Small intestine (tissue), 7 donors: Measurements from ENCODE around the gene STMN3. TPM values are rescaled to one million over a fixed set of nuclear protein-coding genes. Genes with fewer than 3 reads are reported as not detected.
"Not testable (repeated sequence)": the region's sequence is repeated elsewhere in the genome, so short reads cannot be mapped to it uniquely, and the experiment has no call there.

Experiments
- DNase-seq, 2 donors: peaks; one replicate each; pipeline versions ENCODE4 v3.0.0 to v3.0.0-alpha.2; 2013
- FAIRE-seq: peaks from 2 replicates; lab custom pipeline; 2012; peaks lifted over from hg19 to GRCh38; lab: Jason Lieb, UNC
- H3K27ac ChIP-seq, 3 donors: one replicate each; pipeline ENCODE4 v1.5.1; 2013; ENCODE audit warnings: low read length in 2 of 3, mild to moderate bottlenecking in 2 of 3, control low read depth in 1 of 3, inconsistent platforms in 1 of 3, low read depth in 1 of 3, moderate library complexity in 1 of 3
- H3K27me3 ChIP-seq, 3 donors: one replicate each; pipeline ENCODE4 v1.6.1; 2013; ENCODE audit warnings: low read length in 3 of 3, inconsistent platforms in 1 of 3; ENCODE audit not compliant: control insufficient read depth in 3 of 3, insufficient read depth in 3 of 3
- H3K36me3 ChIP-seq, 3 donors: one replicate each; pipeline ENCODE4 v1.6.1; 2013; ENCODE audit warnings: low read length in 3 of 3, inconsistent platforms in 1 of 3, low read depth in 1 of 3, mild to moderate bottlenecking in 1 of 3, moderate library complexity in 1 of 3; ENCODE audit not compliant: control insufficient read depth in 3 of 3, insufficient read depth in 2 of 3
- H3K4me1 ChIP-seq, 3 donors: one replicate each; pipeline ENCODE4 v1.6.1; 2013; ENCODE audit warnings: low read length in 2 of 3, inconsistent platforms in 1 of 3, low read depth in 1 of 3, mild to moderate bottlenecking in 1 of 3, moderate library complexity in 1 of 3; ENCODE audit not compliant: control insufficient read depth in 3 of 3, insufficient read depth in 2 of 3
- H3K4me3 ChIP-seq, 3 donors: one replicate each; pipeline ENCODE4 v1.5.1; 2013; ENCODE audit warnings: low read length in 3 of 3, control low read depth in 1 of 3, inconsistent platforms in 1 of 3, low read depth in 1 of 3, mild to moderate bottlenecking in 1 of 3, moderate library complexity in 1 of 3
- H3K9me3 ChIP-seq, 2 donors: one replicate each; pipeline ENCODE4 v1.6.1; 2013; ENCODE audit warnings: low read depth in 1 of 2, low read length in 1 of 2; ENCODE audit not compliant: control insufficient read depth in 2 of 2, insufficient read depth in 1 of 2
- WGBS, 3 donors: extraction: QIAGEN DNeasy Blood & Tissue Kit; methylation state at CpG; one replicate each; pipeline ENCODE4 v1.1.7; 2013; 5-methylcytosine and 5-hydroxymethylcytosine counted together
- polyA plus RNA-seq, 4 donors: library from polyadenylated mRNA; stranded (reverse) in 3 of 4; unstranded in 1 of 4; fragments of 200-250 nt in 3 of 4; fragments of 120-200 nt in 1 of 4; gene quantifications; one replicate each; pipeline versions ENCODE4 v1.2.1 to v1.2.3, GENCODE V29; 2013
- donor health status: healthy with polysubstance abuse.
- donor health status: control.
- donor health status: control.
- donor health status: Bipolar disorder and iron deficiency.
- donor health status: healthy.

Gene STMN3
- polyA plus RNA-seq, 4 donors: 1.1 to 21.4 (median 5.2) TPM

DNA sequence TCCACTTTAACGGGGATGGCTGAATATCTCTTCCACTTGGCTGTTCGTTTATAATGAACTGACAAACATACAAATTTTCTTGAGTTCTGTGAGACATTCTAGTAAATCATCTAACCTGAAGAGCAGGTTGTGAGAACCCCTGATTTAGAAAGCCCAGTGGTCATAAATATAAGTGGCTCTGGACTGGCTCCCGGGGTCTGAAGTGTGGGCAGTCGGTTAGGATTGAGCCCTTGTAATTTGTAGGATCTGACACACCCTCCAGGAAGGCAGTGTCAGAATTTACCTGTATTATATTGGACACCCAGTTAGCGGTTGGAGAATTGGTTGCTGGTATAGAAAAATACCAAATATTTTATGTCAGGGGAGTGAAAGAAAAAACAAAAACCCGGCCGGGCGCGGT, 19.5 kb downstream of the STMN3 start:
- no peaks in the 10 kb centered on the region for H3K27me3 ChIP-seq
- DNase-seq (no peak), FAIRE-seq (no peak)
- H3K4me3 ChIP-seq: no peak overlapping the region
- 84 to 87% (median 86%) methylated on average over 9 of the region's 9 CpGs for WGBS, 3 donors
- peaks cover 0 to 3% (median 0%) of the 10 kb centered on the region in 3 donors for H3K4me1 ChIP-seq
- no peaks in the 10 kb centered on the region for H3K36me3 ChIP-seq
- no peak overlapping the region for H3K27ac ChIP-seq
- H3K9me3 ChIP-seq: no peaks in the 10 kb centered on the region

DNA sequence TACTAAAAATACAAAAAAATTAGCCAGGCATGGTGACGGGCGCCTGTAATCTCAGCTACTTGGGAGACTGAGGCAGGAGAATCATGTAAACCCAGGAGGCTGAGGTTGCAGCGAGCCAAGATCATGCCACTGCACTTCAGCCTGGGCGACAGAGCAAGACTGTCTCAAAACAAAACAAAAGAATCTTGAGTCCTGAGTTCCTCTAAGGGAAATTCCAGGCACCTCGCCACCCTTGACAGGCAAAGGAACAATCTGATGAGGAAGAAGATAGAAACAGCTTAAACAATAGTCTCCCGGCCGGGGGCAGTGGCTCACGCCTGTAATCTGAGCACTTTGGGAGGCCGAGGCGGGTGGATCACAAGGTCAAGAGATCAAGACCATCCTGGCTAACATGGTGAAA, 21.8 kb downstream of the STMN3 start:
- not testable (repeated sequence) for FAIRE-seq, H3K27me3 ChIP-seq, DNase-seq, H3K9me3 ChIP-seq, H3K27ac ChIP-seq, H3K4me3 ChIP-seq, H3K36me3 ChIP-seq
- 43 to 63% (median 50%) methylated on average over 10 of the region's 10 CpGs for WGBS, 3 donors
- H3K4me1 ChIP-seq: peaks cover 0 to 12% (median 0%) of the 10 kb centered on the region in 3 donors

DNA sequence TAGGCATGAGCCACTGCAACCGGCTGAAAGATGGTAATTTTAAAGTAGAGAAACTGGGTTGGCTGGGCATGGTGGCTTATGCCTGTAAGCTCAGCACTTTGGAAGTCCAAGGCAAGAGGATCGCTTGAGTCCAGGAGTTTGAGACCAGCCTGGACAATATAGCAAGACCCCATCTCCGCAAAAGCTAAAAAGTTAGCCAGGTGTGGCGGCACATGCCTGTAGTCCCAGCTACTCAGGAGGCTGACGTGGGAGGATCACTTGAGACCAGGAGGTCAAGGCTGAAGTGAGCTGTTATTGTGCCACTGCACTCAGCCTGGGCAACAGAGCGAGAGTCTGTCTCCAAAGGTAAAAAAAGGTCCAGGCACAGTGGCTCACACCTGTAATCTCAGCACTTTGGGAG, 22.3 kb downstream of the STMN3 start:
- not testable (repeated sequence) for H3K4me3 ChIP-seq, H3K36me3 ChIP-seq, FAIRE-seq, DNase-seq, H3K9me3 ChIP-seq, H3K27me3 ChIP-seq
- WGBS, 3 donors: 91 to 95% (median 95%) methylated on average over 6 of the region's 6 CpGs
- peaks cover 0 to 13% (median 0%) of the 10 kb centered on the region in 3 donors for H3K4me1 ChIP-seq
- peak overlapping the region in 1 of 3 donors; percentile 58 for H3K27ac ChIP-seq

DNA sequence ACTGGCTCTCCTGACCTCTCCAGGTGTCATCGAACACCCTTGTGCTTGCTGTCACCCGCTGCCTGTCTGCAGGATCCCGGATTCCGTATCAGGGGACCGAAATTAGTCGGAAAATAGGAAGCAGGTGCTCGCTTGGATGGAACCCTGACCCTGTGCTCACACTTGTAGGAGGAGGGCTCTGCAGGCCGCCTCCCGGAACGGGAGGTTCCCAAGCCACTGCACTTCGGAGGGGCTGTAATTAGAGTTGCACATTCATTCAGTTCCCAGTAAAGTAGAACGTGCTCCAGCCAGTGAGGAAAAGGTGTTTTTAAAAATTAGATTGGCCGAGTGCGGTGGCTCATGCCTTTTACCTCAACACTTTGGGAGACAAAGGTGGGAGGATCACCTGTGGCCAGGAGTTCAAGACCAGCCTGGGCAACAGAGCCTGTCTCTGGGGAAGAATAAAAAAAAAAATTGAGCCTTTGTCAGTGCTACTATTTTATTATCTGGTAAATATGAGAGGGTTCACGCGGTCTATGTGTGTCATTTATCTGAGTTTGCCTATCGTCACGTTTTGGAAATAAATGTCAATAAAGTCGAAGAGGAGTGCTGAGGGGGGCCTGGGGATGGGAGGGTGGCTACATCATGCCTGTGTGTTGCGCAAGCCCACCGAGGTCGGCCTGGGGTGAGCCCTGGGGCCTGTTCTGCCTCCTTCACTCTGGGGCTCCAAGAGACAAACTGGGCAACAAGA, 24.8 kb downstream of the STMN3 start:
- H3K36me3 ChIP-seq: no peaks in the 10 kb centered on the region
- H3K4me1 ChIP-seq: peaks cover 0 to 14% (median 0%) of the 10 kb centered on the region in 3 donors
- peak overlapping the region; percentile 84 to 93 (median 92) for H3K4me3 ChIP-seq
- DNase-seq (peak; percentile 74 to 88), FAIRE-seq (no peak)
- no peaks in the 10 kb centered on the region for H3K27me3 ChIP-seq
- WGBS, 3 donors: 11 to 23% (median 11%) methylated on average over 22 of the region's 22 CpGs
- H3K9me3 ChIP-seq: no peaks in the 10 kb centered on the region
- H3K27ac ChIP-seq: peak overlapping the region; percentile 1 to 98 (median 90)

DNA sequence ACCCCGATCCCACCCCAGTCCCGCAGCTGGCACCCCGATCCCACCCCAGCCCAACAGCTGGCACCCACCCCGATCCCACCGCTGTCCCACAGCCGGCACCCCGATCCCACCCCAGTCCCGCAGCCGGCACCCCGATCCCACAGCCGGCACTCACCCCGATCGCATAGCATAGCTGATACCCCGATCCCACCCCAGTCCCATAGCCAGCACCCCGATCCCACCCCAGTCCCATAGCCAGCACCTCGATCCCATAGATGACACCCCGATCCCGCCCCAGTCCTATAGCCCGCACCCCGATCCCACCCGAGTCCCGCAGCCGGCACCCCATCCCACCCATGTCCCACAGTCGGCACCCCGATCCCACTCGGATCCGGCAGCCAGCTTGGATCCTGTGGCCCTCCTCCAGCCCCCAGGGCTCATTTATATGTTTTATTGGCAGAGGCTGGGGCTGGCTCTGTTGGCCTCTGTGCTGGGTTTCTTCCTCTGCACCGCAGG, 25.4 kb downstream of the STMN3 start:
- FAIRE-seq (no peak), DNase-seq (peak in 1 of 2 donors; percentile 31)
- H3K36me3 ChIP-seq: no peaks in the 10 kb centered on the region
- WGBS, 3 donors: 2 to 8% (median 4%) methylated on average over 20 to 28 of the region's 28 CpGs
- no peaks in the 10 kb centered on the region for H3K27me3 ChIP-seq
- H3K9me3 ChIP-seq: no peaks in the 10 kb centered on the region
- H3K4me1 ChIP-seq: peaks cover 0 to 14% (median 0%) of the 10 kb centered on the region in 3 donors
- peak overlapping the region; percentile 1 to 98 (median 90) for H3K27ac ChIP-seq
- peak overlapping the region; percentile 84 to 93 (median 92) for H3K4me3 ChIP-seq

DNA sequence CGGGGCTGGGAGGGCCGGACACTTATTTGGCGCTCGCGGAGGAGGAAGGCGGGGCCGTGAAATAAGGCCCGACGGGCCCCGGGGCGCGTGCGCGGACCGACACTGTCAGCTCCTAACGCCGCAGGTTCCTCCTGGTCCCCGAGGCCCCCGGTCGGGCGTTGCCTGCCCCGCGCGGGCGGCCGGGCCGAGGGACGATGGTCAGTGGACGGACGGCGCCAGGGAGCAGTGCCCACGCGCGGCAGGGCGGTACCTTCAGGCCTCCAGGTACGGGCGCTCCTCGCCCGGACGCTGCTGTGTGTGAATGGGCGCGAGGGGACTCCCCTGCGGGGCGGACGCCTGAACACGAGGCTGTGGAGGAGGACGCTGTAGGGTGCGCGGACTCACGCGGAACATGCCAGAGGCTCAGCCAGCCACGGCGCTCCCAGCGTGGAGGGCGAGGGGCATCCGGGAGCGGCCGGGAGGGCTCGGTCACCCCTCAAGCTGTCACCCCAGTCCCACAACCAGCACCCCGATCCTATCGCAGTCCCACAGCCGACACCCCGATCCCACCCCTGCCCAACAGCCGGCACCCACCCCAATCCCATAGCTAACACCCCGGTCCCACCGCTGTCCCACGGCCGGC, 26.0 kb downstream of the STMN3 start:
- Histone ChIP-seq H3K27me3 (no peaks in the 10 kb centered on the region), H3K4me3 (peak overlapping the region; percentile 84 to 93 (median 92)), H3K9me3 (no peaks in the 10 kb centered on the region), H3K36me3 (no peaks in the 10 kb centered on the region), H3K27ac (peak overlapping the region; percentile 78 to 98 (median 90)), H3K4me1 (peaks cover 0 to 14% (median 0%) of the 10 kb centered on the region in 3 donors)
- FAIRE-seq (no peak), DNase-seq (peak; percentile 93 to 98)
- WGBS, 3 donors: 0 to 1% (median 0%) methylated on average over 44 to 68 of the region's 68 CpGs

DNA sequence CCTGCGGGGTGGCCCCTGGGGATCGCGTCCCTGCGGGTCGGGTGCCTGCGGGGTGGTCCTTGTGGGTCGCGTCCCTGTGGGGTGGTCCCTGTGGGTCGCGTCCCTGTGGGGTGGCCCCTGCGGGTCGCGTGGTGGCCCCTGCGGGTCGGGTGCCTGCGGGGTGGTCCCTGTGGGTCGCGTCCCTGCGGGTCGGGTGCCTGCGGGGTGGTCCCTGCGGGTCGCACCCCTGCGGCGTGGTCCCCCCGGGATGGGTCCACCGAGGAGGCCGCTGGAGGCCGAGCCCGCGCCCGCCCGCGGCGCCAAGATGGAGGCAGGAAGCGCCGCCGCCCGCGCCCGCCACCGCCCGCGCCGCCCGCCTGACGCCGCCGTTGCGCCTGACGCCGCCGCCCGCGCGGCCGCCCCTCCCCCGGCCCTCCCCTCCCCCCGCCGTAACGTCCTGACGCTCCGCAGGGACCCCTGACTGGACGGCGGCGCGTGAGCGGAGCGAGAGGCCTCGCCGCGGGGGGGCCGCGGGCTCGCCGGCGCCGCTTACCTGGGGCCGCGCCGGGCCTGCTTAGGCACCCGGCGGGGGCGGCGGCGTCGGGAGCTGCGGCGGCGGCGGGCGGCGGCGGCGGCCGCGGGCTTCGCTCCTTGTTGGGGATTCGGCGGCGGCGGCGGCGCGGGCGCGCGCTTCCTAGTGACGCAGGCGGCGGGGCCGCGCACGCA, 26.6 kb downstream of the STMN3 start, which contains the start of gene GMEB2:
Gene GMEB2 (minus strand): TSS at position 678 of the 705 bp plus-strand sequence. CDS start 7,704 bp downstream, outside the sequence.
- H3K4me3 ChIP-seq: peak within 1 kb of the TSS; percentile 84 to 93 (median 92)
- no peaks in the 10 kb centered on the region for H3K9me3 ChIP-seq
- FAIRE-seq (no peak), DNase-seq (peak; percentile 70 to 84)
- 0 to 1% (median 1%) methylated on average over 25 to 114 of the region's 114 CpGs for WGBS, 3 donors
- peak within 1 kb of the TSS; percentile 86 to 98 (median 90) for H3K27ac ChIP-seq
- peaks cover 0 to 14% (median 0%) of the 10 kb centered on the region in 3 donors for H3K4me1 ChIP-seq
- no peaks in the 10 kb centered on the region for H3K27me3 ChIP-seq
- no peaks in the 10 kb centered on the region for H3K36me3 ChIP-seq
